H9 (cell line): ENCODE measurements around the gene PDS5B. TPM values are rescaled to one million over a fixed set of nuclear protein-coding genes. Genes with fewer than 3 reads are reported as not detected.

Source experiments
- DNase-seq: peaks from one replicate; pipeline ENCODE4 v3.0.0-alpha.2; 2017
- H2AFZ ChIP-seq: one replicate; pipeline ENCODE4 v1.6.1; 2013; ENCODE audit warnings: mild to moderate bottlenecking, low read length, control low read depth, moderate library complexity
- H2AK5ac ChIP-seq: 2 replicates; pipeline ENCODE4 v1.6.1; 2013; ENCODE audit warnings: low read length, control low read depth, mixed read lengths; ENCODE audit not compliant: insufficient read length
- H2BK120ac ChIP-seq: one replicate; pipeline ENCODE4 v1.6.1; 2013; ENCODE audit warnings: low read depth, mild to moderate bottlenecking, low read length, control low read depth, inconsistent platforms; ENCODE audit not compliant: poor library complexity, severe bottlenecking
- H2BK12ac ChIP-seq: 2 replicates; pipeline ENCODE4 v1.6.1; 2013; ENCODE audit warnings: low read length, control low read depth, mixed read lengths, low read depth; ENCODE audit not compliant: insufficient read length
- H2BK15ac ChIP-seq: 2 replicates; pipeline ENCODE4 v1.6.1; 2013; ENCODE audit warnings: low read depth, low read length, control low read depth
- H2BK20ac ChIP-seq: one replicate; pipeline ENCODE4 v1.6.1; 2013; ENCODE audit warnings: low read depth, mild to moderate bottlenecking, low read length, control low read depth, inconsistent platforms; ENCODE audit not compliant: poor library complexity, severe bottlenecking
- H2BK5ac ChIP-seq: 2 replicates; pipeline ENCODE4 v1.6.1; 2013; ENCODE audit warnings: low read length, control low read depth, mixed read lengths; ENCODE audit not compliant: insufficient read length
- H3K14ac ChIP-seq: 2 replicates; pipeline ENCODE4 v1.6.1; 2013; ENCODE audit warnings: low read length, control low read depth; ENCODE audit not compliant: insufficient read depth
- H3K18ac ChIP-seq: 2 replicates; pipeline ENCODE4 v1.6.1; 2013; ENCODE audit warnings: low read depth, mild to moderate bottlenecking, mixed read lengths, low read length, control low read depth; ENCODE audit not compliant: insufficient read length
- H3K23ac ChIP-seq: 2 replicates; pipeline ENCODE4 v1.6.1; 2013; ENCODE audit warnings: low read length, control low read depth, mixed read lengths, low read depth; ENCODE audit not compliant: insufficient read length
- H3K23me2 ChIP-seq: 2 replicates; pipeline ENCODE4 v1.6.1; 2013; ENCODE audit warnings: low read depth, mild to moderate bottlenecking, mixed read lengths, low read length, control low read depth; ENCODE audit not compliant: insufficient read length, poor library complexity, severe bottlenecking
- H3K27ac ChIP-seq: 2 replicates; pipeline ENCODE4 v1.5.1; 2013; ENCODE audit warnings: low read length, control low read depth, mixed read lengths, low read depth; ENCODE audit not compliant: insufficient read length
- H3K27me3 ChIP-seq: 2 replicates; pipeline ENCODE4 v1.6.1; 2013; ENCODE audit warnings: low read length, control low read depth, inconsistent platforms; ENCODE audit not compliant: insufficient read depth
- H3K4ac ChIP-seq: 2 replicates; pipeline ENCODE4 v1.6.1; 2013; ENCODE audit warnings: low read depth, mild to moderate bottlenecking, control low read depth, inconsistent platforms, low read length, moderate library complexity
- H3K4me1 ChIP-seq: 2 replicates; pipeline ENCODE4 v1.6.1; 2013; ENCODE audit warnings: low read length, control low read depth, inconsistent platforms; ENCODE audit not compliant: insufficient read depth
- H3K4me2 ChIP-seq: 2 replicates; pipeline ENCODE4 v1.6.1; 2013; ENCODE audit warnings: low read length, control low read depth, mixed read lengths; ENCODE audit not compliant: insufficient read length, insufficient read depth
- H3K56ac ChIP-seq: 2 replicates; pipeline ENCODE4 v1.6.1; 2013; ENCODE audit warnings: low read depth, mild to moderate bottlenecking, mixed read lengths, low read length, control low read depth; ENCODE audit not compliant: insufficient read length
- H3K79me1 ChIP-seq: 2 replicates; pipeline ENCODE4 v1.6.1; 2013; ENCODE audit warnings: low read depth, mild to moderate bottlenecking, moderate library complexity, low read length, control low read depth, inconsistent platforms; ENCODE audit not compliant: insufficient read depth, poor library complexity, severe bottlenecking
- H3K79me2 ChIP-seq: 2 replicates; pipeline ENCODE4 v1.6.1; 2013; ENCODE audit warnings: low read length, control low read depth, inconsistent platforms; ENCODE audit not compliant: insufficient read depth
- H3K9ac ChIP-seq: 2 replicates; pipeline ENCODE4 v1.6.1; 2013; ENCODE audit warnings: low read length, control low read depth, mixed read lengths; ENCODE audit not compliant: insufficient read length; ENCODE audit errors: extremely low read depth
- H3K9me3 ChIP-seq: one replicate; pipeline ENCODE4 v1.6.1; 2013; ENCODE audit warnings: low read depth, low read length, inconsistent platforms; ENCODE audit not compliant: control insufficient read depth
- H3T11ph ChIP-seq: one replicate; pipeline ENCODE4 v1.6.1; 2013; ENCODE audit warnings: mild to moderate bottlenecking, low read length, control low read depth, inconsistent platforms
- H4K20me1 ChIP-seq: one replicate; pipeline ENCODE4 v1.6.1; 2013; ENCODE audit not compliant: control insufficient read depth, insufficient read length, insufficient read depth
- H4K5ac ChIP-seq: 2 replicates; pipeline ENCODE4 v1.6.1; 2013; ENCODE audit warnings: low read depth, mild to moderate bottlenecking, mixed read lengths, low read length, control low read depth; ENCODE audit not compliant: insufficient read length
- H4K8ac ChIP-seq: replicated peaks from 2 replicates; pipeline ENCODE4 v1.6.1; 2013; ENCODE audit warnings: low read length, control low read depth, mixed read lengths, low read depth; ENCODE audit not compliant: insufficient read length
- H4K91ac ChIP-seq: 2 replicates; pipeline ENCODE4 v1.6.1; 2013; ENCODE audit warnings: low read depth, mild to moderate bottlenecking, moderate library complexity, mixed read lengths, low read length, control low read depth; ENCODE audit not compliant: insufficient read length
- H3K27ac Mint-ChIP-seq, 3 experiments: 2 replicates in 2 of 3; 3 replicates in 1 of 3; pipeline ENCODE4 v1.8.0; 2020 to 2021; ENCODE audit warnings: mixed read lengths in 3 of 3, mild to moderate bottlenecking in 1 of 3, moderate library complexity in 1 of 3
- H3K27me3 Mint-ChIP-seq: 2 replicates; pipeline ENCODE4 v1.8.0; 2021; ENCODE audit warnings: low read depth, mild to moderate bottlenecking, moderate library complexity, mixed read lengths
- H3K36me3 Mint-ChIP-seq, 3 experiments: 2 replicates in 2 of 3; 3 replicates in 1 of 3; pipeline ENCODE4 v1.8.0; 2020 to 2021; ENCODE audit warnings: low read depth in 3 of 3, mixed read lengths in 3 of 3; ENCODE audit not compliant: insufficient read depth in 1 of 3
- H3K4me1 Mint-ChIP-seq, 2 experiments: 2 replicates each; pipeline ENCODE4 v1.8.0; 2020; ENCODE audit warnings: mixed read lengths in 2 of 2
- H3K4me3 Mint-ChIP-seq, 2 experiments: 2 replicates in 1 of 2; 3 replicates in 1 of 2; pipeline ENCODE4 v1.8.0; 2020 to 2021; ENCODE audit warnings: mild to moderate bottlenecking in 2 of 2, mixed read lengths in 2 of 2, moderate library complexity in 1 of 2
- H3K9me3 Mint-ChIP-seq, 2 experiments: 2 replicates in 1 of 2; 3 replicates in 1 of 2; pipeline ENCODE4 v1.8.0; 2020; ENCODE audit warnings: mild to moderate bottlenecking in 2 of 2, mixed read lengths in 2 of 2, moderate library complexity in 1 of 2
- CTCF ChIP-seq: fragments of 200-600 bp; sonication (generic); conservative IDR thresholded peaks from 3 replicates; pipeline ENCODE4 v1.8.0; 2021; ENCODE audit warnings: antibody characterized with exemption, mild to moderate bottlenecking
- WGBS: extraction: QIAGEN DNeasy Blood & Tissue Kit; methylation state at CpG from one replicate; pipeline ENCODE4 v1.1.7; 2013; ENCODE audit warnings: missing lambda C conversion rate, low lambda C conversion rate, mixed read lengths; ENCODE audit not compliant: insufficient read length; ENCODE audit errors: extremely low coverage; 5-methylcytosine and 5-hydroxymethylcytosine counted together
- total RNA-seq: library from RNA; stranded (reverse); gene quantifications from 2 replicates; pipeline ENCODE4 v1.2.1, GENCODE V29; 2021

PDS5B gene
- total RNA-seq, 1 experiment from 2014 or later = 50.0 TPM

- H3K4me2 ChIP-seq = no peak overlapping the region
- H2AK5ac ChIP-seq = no peak overlapping the region
- no peak overlapping the region for H3K9ac ChIP-seq
- H4K20me1 ChIP-seq = no peaks in the 10 kb centered on the region
- H3K4me1 ChIP-seq = no peaks in the 10 kb centered on the region; the same call in 1 of the 2 replicates
- no peak for DNase-seq
- H3K79me1 ChIP-seq = no peaks in the 10 kb centered on the region
- no peak overlapping the region for H4K5ac ChIP-seq
- no peak overlapping the region for H4K8ac ChIP-seq
- no peak overlapping the region for H2AFZ ChIP-seq
- no peak overlapping the region for H2BK5ac ChIP-seq
- TF ChIP-seq CTCF = no peak
- peak overlapping the region in 1 of 3 experiments; percentile 88; a peak in 1 of 7 replicates for H3K27ac Mint-ChIP-seq
- H3K14ac ChIP-seq = no peak overlapping the region
- no peak overlapping the region for H3K23ac ChIP-seq
- no peak overlapping the region for H3K18ac ChIP-seq
- no peak overlapping the region for H3K27ac ChIP-seq
- no peak overlapping the region for H2BK15ac ChIP-seq
- no peaks in the 10 kb centered on the region for H3K23me2 ChIP-seq
- H3T11ph ChIP-seq = no peak overlapping the region
- no peak overlapping the region for H3K4ac ChIP-seq
- no peaks in the 10 kb centered on the region for H3K27me3 Mint-ChIP-seq
- peaks cover 8 to 9% of the 10 kb centered on the region in 2 experiments; a peak in 4 of 5 replicates for H3K9me3 Mint-ChIP-seq
- H2BK120ac ChIP-seq = no peak overlapping the region
- H2BK20ac ChIP-seq = no peak overlapping the region
- no peaks in the 10 kb centered on the region for H3K27me3 ChIP-seq
- H3K9me3 ChIP-seq = no peaks in the 10 kb centered on the region
- no peaks in the 10 kb centered on the region for H3K79me2 ChIP-seq
- 100% methylated on average over 2 of the region's 3 CpGs for WGBS
- H3K4me3 Mint-ChIP-seq = no peak overlapping the region
- H3K56ac ChIP-seq = no peak overlapping the region
- H2BK12ac ChIP-seq = no peak overlapping the region
- peaks cover 23 to 36% of the 10 kb centered on the region in 2 experiments for H3K4me1 Mint-ChIP-seq
- no peak overlapping the region for H4K91ac ChIP-seq
- peaks cover 6 to 17% (median 15%) of the 10 kb centered on the region in 3 experiments for H3K36me3 Mint-ChIP-seq
Observed at GRCh38 chr13:32731074-32731473, 144.8 kb downstream of the PDS5B start.
